ENCODE measurements around the gene CACNG6.

- TF ChIP-seq CTCF (conservative IDR thresholded peaks at IDR 0.05; ENCODE audit: low read length) (no peak), EZH2phosphoT487 (IDR thresholded peaks at IDR 0.05; ENCODE audit: borderline replicate concordance, low read depth, low read length) (no peak)
These were observed 35.2 kb downstream of the CACNG6 start for GRCh38 chr19:54026656-54027055.
